H1 (cell line): ENCODE measurements around the gene NMT1. TPM values are rescaled to one million over a fixed set of nuclear protein-coding genes. Genes with fewer than 3 reads are reported as not detected.

Experiments
- ASH2L ChIP-seq: fragments of 200-600, 300-600 bp; sonication (generic); IDR thresholded peaks from one replicate; pipeline ENCODE4 v1.7.1; 2017; ENCODE audit warnings: low read length
- EZH2 ChIP-seq: fragments of 200-600 bp; sonication (generic); IDR thresholded peaks from 2 replicates; pipeline ENCODE4 v1.7.1; 2012; ENCODE audit warnings: low read depth, mild to moderate bottlenecking, moderate library complexity, low read length, inconsistent platforms; ENCODE audit not compliant: severe bottlenecking
- JUND ChIP-seq: IDR thresholded peaks from 2 replicates; pipeline ENCODE4 v1.6.1; 2011; ENCODE audit warnings: mild to moderate bottlenecking, improper control_type of control experiment, low read length
- NANOG ChIP-seq: IDR thresholded peaks from 2 replicates; pipeline ENCODE4 v1.6.1; 2011; ENCODE audit warnings: low read length, low read depth, mild to moderate bottlenecking, inconsistent platforms; ENCODE audit not compliant: insufficient read depth, poor library complexity, severe bottlenecking
- RAD21 ChIP-seq, 2 experiments: IDR thresholded peaks in 1 of 2; conservative IDR thresholded peaks in 1 of 2; 2 replicates each; pipeline ENCODE4 v1.6.1; 2011; ENCODE audit warnings: low read depth in 2 of 2, low read length in 2 of 2, improper control_type of control experiment in 1 of 2, inconsistent platforms in 1 of 2, mild to moderate bottlenecking in 1 of 2, moderate library complexity in 1 of 2
- TAF7 ChIP-seq: optimal IDR thresholded peaks from 2 replicates; pipeline ENCODE3; 2011; ENCODE audit warnings: low read depth, mild to moderate bottlenecking, inconsistent platforms, low read length, moderate library complexity, borderline replicate concordance
- polyA plus RNA-seq, 7 experiments: library from polyadenylated mRNA; depleted of rRNA in 3 of 7; stranded (reverse) in 5 of 7; unstranded in 2 of 7; fragments of >200 nt in 5 of 7; fragments of 200-250 nt in 2 of 7; gene quantifications; 1 replicate in 5 of 7; 2 replicates in 1 of 7; 4 replicates in 1 of 7; pipeline versions ENCODE4 v1.2.1 to v1.2.3, GENCODE V29; 2011 to 2013; ENCODE audit warnings: missing spikeins in 2 of 7, mixed read lengths in 2 of 7
- total RNA-seq: library from RNA; stranded (reverse); fragmentation: NEBNext Ultra II Directional; extraction: Animal tissue kit (Norgen Biotek cat#: 25700); gene quantifications from 2 replicates; pipeline ENCODE4 v1.2.1, GENCODE V29; 2021

Gene NMT1
- total and polyA plus RNA-seq, 2 of the 8 experiments (the other 6 are each of a cell fraction or from before 2014, with no cell fraction given): 42.9 to 149 TPM

GRCh38 chr17:45119964-45120363, 58.8 kb downstream of the NMT1 start (continued):
- TF ChIP-seq TAF7: no peak
- TF ChIP-seq RAD21 (IDR thresholded peaks at IDR 0.05 in 1 of 2, conservative IDR thresholded peaks at IDR 0.05 in 1 of 2; ENCODE audit: low read depth in 2 of 2, low read length in 2 of 2): no peak
- no peak for TF ChIP-seq EZH2
- no peak for TF ChIP-seq NANOG
- no peak for TF ChIP-seq JUND
- no peak for TF ChIP-seq ASH2L
